ENCODE results near the gene RIMOC1. TPM values are rescaled to one million over a fixed set of nuclear protein-coding genes. Genes with fewer than 3 reads are reported as not detected.

RIMOC1 gene
- total and polyA plus RNA-seq, 2 of the 8 experiments (the other 6 are each of a cell fraction or from before 2014, with no cell fraction given), result 20.6 to 35.1 TPM

GRCh38 chr5:41878173-41878572 is 26.0 kb upstream of the RIMOC1 start (continued):
- TF ChIP-seq CHD7 (IDR thresholded peaks at IDR 0.05; ENCODE audit: insufficient replicate concordance, low read length), result no peak
- no peak for TF ChIP-seq EGR1 (IDR thresholded peaks at IDR 0.05; ENCODE audit: borderline replicate concordance, low read depth, low read length)
- TF ChIP-seq CHD1 (IDR thresholded peaks at IDR 0.05; ENCODE audit: low read depth, low read length), result no peak
- no peak for TF ChIP-seq ASH2L (IDR thresholded peaks at IDR 0.05; ENCODE audit: low read length)

All from H1 (cell line).